SK-N-SH (cell line): ENCODE results near the gene DNM2. TPM values are rescaled to one million over a fixed set of nuclear protein-coding genes. Genes with fewer than 3 reads are reported as not detected.

Experiments used
- CTCF ChIA-PET: fragments of 300-600, 350-600 bp; formaldehyde crosslinking; extraction: SDS; loops from one replicate; lab custom pipeline; 2021; lab: Yijun Ruan, JAX
- POLR2A ChIA-PET: fragments of 350-600 bp; sonication (Branson Sonifier 250); formaldehyde crosslinking; extraction: SDS; loops from one replicate; lab custom pipeline; 2020; ENCODE audit warnings: antibody characterized with exemption, inconsistent platforms; lab: Yijun Ruan, JAX
- DNase-seq: peaks from one replicate; pipeline ENCODE4 v3.0.0; 2012
- H2AFZ ChIP-seq: fragments of 200-600 bp; sonication (generic); 2 replicates; pipeline ENCODE4 v1.8.1; 2016; ENCODE audit warnings: antibody characterized with exemption, mild to moderate bottlenecking, low read depth
- H3F3A ChIP-seq: fragments of 200-600 bp; sonication (generic); replicated peaks from 2 replicates; pipeline ENCODE3; 2016; ENCODE audit warnings: antibody characterized with exemption, mild to moderate bottlenecking; ENCODE audit not compliant: insufficient read depth
- H3K27ac ChIP-seq, 2 experiments: fragments of 200-500 bp in 1 of 2; fragments of 200-600 bp in 1 of 2; sonication (Bioruptor generic) in 1 of 2; sonication (generic), shearing (Covaris generic) in 1 of 2; 2 replicates each; pipeline versions ENCODE4 v1.5.1 to v1.6.1; 2014 to 2016; ENCODE audit warnings: low read depth in 2 of 2, inconsistent platforms in 1 of 2, low read length in 1 of 2, mild to moderate bottlenecking in 1 of 2, mixed read lengths in 1 of 2
- H3K27me3 ChIP-seq: fragments of 200-600 bp; sonication (generic), shearing (Covaris generic); 2 replicates; pipeline ENCODE4 v1.6.1; 2016; ENCODE audit warnings: mixed run types; ENCODE audit not compliant: insufficient read depth
- H3K36me3 ChIP-seq, 2 experiments: fragments of 200-500 bp in 1 of 2; fragments of 200-600 bp in 1 of 2; sonication (Bioruptor generic) in 1 of 2; sonication (generic) in 1 of 2; replicated peaks in 1 of 2; 2 replicates each; pipeline versions ENCODE3 to v1.5.1; 2014 to 2016; ENCODE audit warnings: low read length in 1 of 2, mild to moderate bottlenecking in 1 of 2; ENCODE audit not compliant: insufficient read depth in 2 of 2, control insufficient read depth in 1 of 2
- H3K4me1 ChIP-seq, 2 experiments: fragments of 200-500 bp in 1 of 2; fragments of 200-600 bp in 1 of 2; sonication (Bioruptor generic) in 1 of 2; sonication (generic), shearing (Covaris generic) in 1 of 2; 2 replicates each; pipeline versions ENCODE4 v1.5.1 to v1.6.1; 2014 to 2016; ENCODE audit warnings: low read depth in 1 of 2, low read length in 1 of 2, mixed run types in 1 of 2; ENCODE audit not compliant: insufficient read depth in 2 of 2, control insufficient read depth in 1 of 2
- H3K4me2 ChIP-seq: fragments of 200-600 bp; sonication (generic), shearing (Covaris generic); 2 replicates; pipeline ENCODE4 v1.6.1; 2017; ENCODE audit warnings: mixed run types
- H3K4me3 ChIP-seq, 2 experiments: fragments of 200-500 bp in 1 of 2; fragments of 200-600 bp in 1 of 2; sonication (Bioruptor generic) in 1 of 2; sonication (generic), shearing (Covaris generic) in 1 of 2; 2 replicates each; pipeline versions ENCODE4 v1.5.1 to v1.8.1; 2014 to 2016; ENCODE audit warnings: low read depth in 2 of 2, inconsistent platforms in 1 of 2, low read length in 1 of 2, mild to moderate bottlenecking in 1 of 2, mixed read lengths in 1 of 2, moderate library complexity in 1 of 2
- H3K79me2 ChIP-seq: fragments of 200-600 bp; sonication (generic); 2 replicates; pipeline ENCODE4 v1.8.1; 2017; ENCODE audit warnings: mild to moderate bottlenecking; ENCODE audit not compliant: insufficient read depth
- H3K9ac ChIP-seq: fragments of 200-600 bp; sonication (generic); 2 replicates; pipeline ENCODE4 v1.6.1; 2017; ENCODE audit warnings: mixed run types
- H3K9me2 ChIP-seq: fragments of 200-600 bp; sonication (generic); 2 replicates; pipeline ENCODE4 v1.6.1; 2017; ENCODE audit warnings: mixed run types
- H3K9me3 ChIP-seq: fragments of 200-600 bp; sonication (generic); 2 replicates; pipeline ENCODE4 v1.6.1; 2017; ENCODE audit warnings: mixed run types, mild to moderate bottlenecking, moderate library complexity
- H4K20me1 ChIP-seq: fragments of 200-600 bp; sonication (generic); 2 replicates; pipeline ENCODE4 v1.6.1; 2017; ENCODE audit warnings: mild to moderate bottlenecking, mixed run types; ENCODE audit not compliant: insufficient read depth
- ELF1 ChIP-seq: IDR thresholded peaks from 2 replicates; pipeline ENCODE4 v1.4.0; 2012
- EP300 ChIP-seq, 2 experiments: IDR thresholded peaks; 2 replicates each; pipeline versions ENCODE4 v1.4.0 to v1.6.1; 2012; ENCODE audit warnings: borderline replicate concordance in 1 of 2, low read depth in 1 of 2, low read length in 1 of 2
- EZH2phosphoT487 ChIP-seq: fragments of 200-600 bp; sonication (generic); IDR thresholded peaks from 2 replicates; pipeline ENCODE4 v1.6.1; 2017; ENCODE audit warnings: low read depth, mixed run types, mild to moderate bottlenecking, antibody characterized with exemption, moderate library complexity, borderline replicate concordance
- FOXJ3 ChIP-seq: sonication (generic); formaldehyde crosslinking; IDR thresholded peaks from 2 replicates; pipeline ENCODE4 v1.5.1; 2020; ENCODE audit warnings: mild to moderate bottlenecking, missing genetic modification reagents
- FOXM1 ChIP-seq: IDR thresholded peaks from 2 replicates; pipeline ENCODE4 v1.4.0; 2012; ENCODE audit warnings: low read depth, mild to moderate bottlenecking
- GABPA ChIP-seq: IDR thresholded peaks from 2 replicates; pipeline ENCODE4 v1.4.0; 2012; ENCODE audit warnings: low read depth, mild to moderate bottlenecking
- IRF3 ChIP-seq: fragments of 150-350 bp; IDR thresholded peaks from 2 replicates; pipeline ENCODE4 v1.6.1; 2016; ENCODE audit warnings: mild to moderate bottlenecking, low read depth, low read length
- JUND ChIP-seq: IDR thresholded peaks from 2 replicates; pipeline ENCODE4 v1.4.0; 2012
- MAX ChIP-seq: IDR thresholded peaks from 2 replicates; pipeline ENCODE4 v1.4.0; 2012; ENCODE audit warnings: low read depth
- MEF2A ChIP-seq: IDR thresholded peaks from 2 replicates; pipeline ENCODE4 v1.4.0; 2012; ENCODE audit warnings: low read depth, borderline replicate concordance
- PBX3 ChIP-seq: IDR thresholded peaks from 2 replicates; pipeline ENCODE4; 2012
- POLR2AphosphoS5 ChIP-seq: IDR thresholded peaks from 2 replicates; pipeline ENCODE4 v1.6.1; 2012; ENCODE audit warnings: low read depth, low read length
- REST ChIP-seq: IDR thresholded peaks from 2 replicates; pipeline ENCODE4 v1.6.1; 2012; ENCODE audit warnings: mild to moderate bottlenecking, low read depth, low read length, moderate library complexity
- RFX5 ChIP-seq: IDR thresholded peaks from 2 replicates; pipeline ENCODE4 v1.6.1; 2012; ENCODE audit warnings: mild to moderate bottlenecking, improper control_type of control experiment, low read length
- RXRA ChIP-seq: IDR thresholded peaks from 2 replicates; pipeline ENCODE4 v1.4.0; 2012; ENCODE audit warnings: low read depth, mild to moderate bottlenecking, borderline replicate concordance
- SIN3A ChIP-seq: IDR thresholded peaks from 2 replicates; pipeline ENCODE4 v1.6.1; 2012; ENCODE audit warnings: low read depth, mild to moderate bottlenecking, low read length, moderate library complexity, borderline replicate concordance
- SMC3 ChIP-seq: IDR thresholded peaks from 2 replicates; pipeline ENCODE4 v1.6.1; 2012; ENCODE audit warnings: low read depth, low read length, improper control_type of control experiment
- TEAD4 ChIP-seq: IDR thresholded peaks from 2 replicates; pipeline ENCODE4 v1.4.0; 2012; ENCODE audit warnings: mild to moderate bottlenecking, borderline replicate concordance; ENCODE audit not compliant: insufficient read depth
- USF2 ChIP-seq: fragments of 150-350 bp; IDR thresholded peaks from 2 replicates; pipeline ENCODE4 v1.6.1; 2017; ENCODE audit warnings: antibody characterized with exemption, low read length, low read depth, borderline replicate concordance
- WGBS: methylation state at CpG from one replicate; pipeline ENCODE4 v1.1.6; 2017; ENCODE audit warnings: low lambda C conversion rate; 5-methylcytosine and 5-hydroxymethylcytosine counted together
- polyA plus RNA-seq, 3 experiments: library from polyadenylated mRNA; depleted of rRNA; stranded (reverse); fragments of >200 nt; gene quantifications; 2 replicates each; pipeline ENCODE4 v1.2.3, GENCODE V29; 2012

The DNM2 gene
- polyA plus RNA-seq, 1 of the 3 experiments (the other 2 are of a cell fraction): 52.5 TPM

GRCh38 chr19:10756371-10756770 is 38.5 kb downstream of the DNM2 start:
- H4K20me1 ChIP-seq: peaks cover 57% of the 10 kb centered on the region

More at GRCh38 chr19:10756371-10756770, 38.5 kb downstream of the DNM2 start:
- Histone ChIP-seq H3K4me3 (no peak overlapping the region), H3K4me2 (no peak overlapping the region), H3K4me1 (peaks cover 0 to 12% of the 10 kb centered on the region in 2 experiments; a peak in 1 of 4 replicates), H3F3A (peaks cover 6% of the 10 kb centered on the region), H3K79me2 (peaks cover 80% of the 10 kb centered on the region), H2AFZ (no peak overlapping the region), H3K27me3 (no peaks in the 10 kb centered on the region), H3K27ac (no peak overlapping the region), H3K9ac (no peak overlapping the region), H3K36me3 (peaks cover 2 to 4% of the 10 kb centered on the region in 2 experiments), H3K9me2 (no peaks in the 10 kb centered on the region)
- DNase-seq: no peak
- POLR2A ChIA-PET: no interaction called here
- CTCF ChIA-PET: no interaction called here
- WGBS: 92% methylated on average over 7 of the region's 10 CpGs
- TF ChIP-seq JUND (no peak), EP300 (IDR thresholded peaks at IDR 0.05; ENCODE audit: borderline replicate concordance in 1 of 2, low read depth in 1 of 2, low read length in 1 of 2) (no peak), MEF2A (no peak), PBX3 (no peak), REST (no peak), GABPA (no peak), USF2 (no peak), SIN3A (no peak), SMC3 (no peak), FOXJ3 (CRISPR knock-in tag) (no peak), RFX5 (no peak), POLR2AphosphoS5 (no peak), ELF1 (no peak), RXRA (no peak), EZH2phosphoT487 (no peak), FOXM1 (no peak), IRF3 (no peak), TEAD4 (no peak), MAX (no peak)
- TF ChIP-seq, all 33 proteins: peak for 0
- H3K9me3 ChIP-seq: no peaks in the 10 kb centered on the region
